AG10803 (cell line): Measurements from ENCODE around the gene TAF4.
A peak's percentile ranks its signal among the peaks of the same experiment; 100 is the strongest.

Source experiments
- DNase-seq: peaks from one replicate; pipeline ENCODE4 v3.0.0; 2010; ENCODE audit warnings: low read depth
- H3K4me3 ChIP-seq: 2 replicates; pipeline ENCODE4 v1.5.1; 2011; ENCODE audit warnings: mild to moderate bottlenecking, low read length, control low read depth
- CTCF ChIP-seq: conservative IDR thresholded peaks from 2 replicates; pipeline ENCODE4 v1.5.1; 2011; ENCODE audit warnings: mild to moderate bottlenecking, low read length, control low read depth, inconsistent platforms

The TAF4 gene

GRCh38 chr20:62064770-62065673 is 659 bp downstream of the TAF4 start:
- no peak for TF ChIP-seq CTCF
- H3K4me3 ChIP-seq, result peak overlapping the region; percentile 57
- DNase-seq, result no peak

GRCh38 chr20:62063981-62064769 is 1.5 kb downstream of the TAF4 start:
- DNase-seq, result no peak
- peak overlapping the region; percentile 55 for H3K4me3 ChIP-seq
- no peak for TF ChIP-seq CTCF

- peak overlapping the region; percentile 55 for H3K4me3 ChIP-seq
- DNase-seq, result peak; percentile 8
- TF ChIP-seq CTCF, result no peak
Observed at GRCh38 chr20:62063315-62063980, 2.2 kb downstream of the TAF4 start.

GRCh38 chr20:62062661-62063314 is 2.9 kb downstream of the TAF4 start:
- DNase-seq, result no peak
- no peak overlapping the region for H3K4me3 ChIP-seq
- TF ChIP-seq CTCF, result no peak

GRCh38 chr20:62061851-62062423 is 3.7 kb downstream of the TAF4 start:
- H3K4me3 ChIP-seq, result no peak overlapping the region
- no peak for TF ChIP-seq CTCF
- DNase-seq, result no peak

- TF ChIP-seq CTCF, result no peak
- DNase-seq, result no peak
- H3K4me3 ChIP-seq, result no peak overlapping the region
Observed at GRCh38 chr20:62060631-62061541, 4.8 kb downstream of the TAF4 start.
